OCI-LY3 (cell line): Measurements from ENCODE around the gene DCTN4.

Experiments used
- EZH2phosphoT487 ChIP-seq: fragments of 200-600 bp; shearing (Covaris generic); IDR thresholded peaks from 2 replicates; pipeline ENCODE4 v1.6.1; 2018; ENCODE audit warnings: antibody characterized with exemption, mixed run types, low read depth
- TF ChIP-seq, protein P1 (sequence below): fragments of 200-600, 300-600 bp; sonication (generic); IDR thresholded peaks from 2 replicates; pipeline ENCODE4 v1.5.1; 2014; ENCODE audit warnings: antibody characterized with exemption, low read length, low read depth

DNA sequence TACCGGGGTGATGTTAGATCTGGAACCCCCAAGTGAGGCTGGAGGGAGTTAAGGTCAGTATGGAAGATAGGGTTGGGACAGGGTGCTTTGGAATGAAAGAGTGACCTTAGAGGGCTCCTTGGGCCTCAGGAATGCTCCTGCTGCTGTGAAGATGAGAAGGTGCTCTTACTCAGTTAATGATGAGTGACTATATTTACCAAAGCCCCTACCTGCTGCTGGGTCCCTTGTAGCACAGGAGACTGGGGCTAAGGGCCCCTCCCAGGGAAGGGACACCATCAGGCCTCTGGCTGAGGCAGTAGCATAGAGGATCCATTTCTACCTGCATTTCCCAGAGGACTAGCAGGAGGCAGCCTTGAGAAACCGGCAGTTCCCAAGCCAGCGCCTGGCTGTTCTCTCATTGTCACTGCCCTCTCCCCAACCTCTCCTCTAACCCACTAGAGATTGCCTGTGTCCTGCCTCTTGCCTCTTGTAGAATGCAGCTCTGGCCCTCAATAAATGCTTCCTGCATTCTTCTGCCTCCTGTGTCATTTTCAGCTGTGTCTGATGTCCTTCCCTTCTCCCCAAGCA is 100.0 kb downstream of the DCTN4 start:
- TF ChIP-seq, protein P1, sequence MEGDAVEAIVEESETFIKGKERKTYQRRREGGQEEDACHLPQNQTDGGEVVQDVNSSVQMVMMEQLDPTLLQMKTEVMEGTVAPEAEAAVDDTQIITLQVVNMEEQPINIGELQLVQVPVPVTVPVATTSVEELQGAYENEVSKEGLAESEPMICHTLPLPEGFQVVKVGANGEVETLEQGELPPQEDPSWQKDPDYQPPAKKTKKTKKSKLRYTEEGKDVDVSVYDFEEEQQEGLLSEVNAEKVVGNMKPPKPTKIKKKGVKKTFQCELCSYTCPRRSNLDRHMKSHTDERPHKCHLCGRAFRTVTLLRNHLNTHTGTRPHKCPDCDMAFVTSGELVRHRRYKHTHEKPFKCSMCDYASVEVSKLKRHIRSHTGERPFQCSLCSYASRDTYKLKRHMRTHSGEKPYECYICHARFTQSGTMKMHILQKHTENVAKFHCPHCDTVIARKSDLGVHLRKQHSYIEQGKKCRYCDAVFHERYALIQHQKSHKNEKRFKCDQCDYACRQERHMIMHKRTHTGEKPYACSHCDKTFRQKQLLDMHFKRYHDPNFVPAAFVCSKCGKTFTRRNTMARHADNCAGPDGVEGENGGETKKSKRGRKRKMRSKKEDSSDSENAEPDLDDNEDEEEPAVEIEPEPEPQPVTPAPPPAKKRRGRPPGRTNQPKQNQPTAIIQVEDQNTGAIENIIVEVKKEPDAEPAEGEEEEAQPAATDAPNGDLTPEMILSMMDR = no peak
- no peak for TF ChIP-seq EZH2phosphoT487
